Measurements from ENCODE around the gene PLG. TPM values are rescaled to one million over a fixed set of nuclear protein-coding genes. Genes with fewer than 3 reads are reported as not detected.
"Not testable (repeated sequence)": the region's sequence is repeated elsewhere in the genome, so short reads cannot be mapped to it uniquely, and the experiment has no call there.

PLG gene
- total RNA-seq, 2 donors from 2014 or later: 0.17 TPM; not detected in 1

DNA sequence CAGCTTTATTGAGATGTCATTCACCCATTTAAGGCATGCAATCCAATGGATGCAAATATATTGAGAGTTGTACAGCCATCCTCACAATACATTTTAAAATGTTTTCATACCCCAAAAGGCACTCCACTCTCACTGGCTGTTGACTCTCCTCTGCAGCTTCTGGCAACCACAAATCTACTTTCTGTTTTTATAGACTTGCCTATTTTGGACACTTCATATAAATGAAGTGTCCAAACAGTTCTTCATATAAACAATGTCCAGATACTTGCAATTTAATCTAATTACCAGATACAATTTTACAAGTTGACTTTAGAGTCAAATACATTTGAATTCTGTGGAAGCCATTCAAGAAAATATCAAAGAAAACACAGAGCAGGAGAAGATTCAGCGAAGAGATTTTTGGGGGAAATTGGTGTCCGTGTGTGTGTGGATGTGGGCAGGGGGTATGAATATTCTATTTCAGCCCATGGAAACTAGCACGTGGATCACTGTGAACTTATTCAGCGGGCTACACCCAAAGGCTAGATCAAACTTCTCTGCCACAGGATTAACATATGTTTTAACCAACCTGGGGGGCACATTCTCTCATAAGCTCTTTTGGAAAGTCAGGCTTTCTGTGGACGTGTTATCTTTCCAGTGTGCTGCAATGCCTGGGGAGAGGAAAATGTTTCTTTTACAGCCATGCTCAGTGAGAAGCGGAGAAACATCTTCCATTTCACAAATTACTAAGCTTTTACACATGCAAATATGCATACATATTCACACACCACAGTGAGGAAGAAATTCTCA is 73.9 kb downstream of the PLG start:
- 53% methylated on average over 6 of the region's 6 CpGs for WGBS
- Histone ChIP-seq H3K4me1 (replicated peaks) (no peaks in the 10 kb centered on the region), H3K27me3 (replicated peaks; ENCODE audit: insufficient read depth) (no peaks in the 10 kb centered on the region), H3K9me3 (no peaks in the 10 kb centered on the region), H3K36me3 (no peaks in the 10 kb centered on the region), H3K4me3 (no peak overlapping the region), H3K27ac (no peak overlapping the region)
- intact Hi-C loops (cut with DNase I): no loop called here
- TF ChIP-seq POLR2A (IDR thresholded peaks at IDR 0.05) (no peak), POLR2AphosphoS5 (IDR thresholded peaks at IDR 0.05) (no peak)
- TF ChIP-seq, protein P1, sequence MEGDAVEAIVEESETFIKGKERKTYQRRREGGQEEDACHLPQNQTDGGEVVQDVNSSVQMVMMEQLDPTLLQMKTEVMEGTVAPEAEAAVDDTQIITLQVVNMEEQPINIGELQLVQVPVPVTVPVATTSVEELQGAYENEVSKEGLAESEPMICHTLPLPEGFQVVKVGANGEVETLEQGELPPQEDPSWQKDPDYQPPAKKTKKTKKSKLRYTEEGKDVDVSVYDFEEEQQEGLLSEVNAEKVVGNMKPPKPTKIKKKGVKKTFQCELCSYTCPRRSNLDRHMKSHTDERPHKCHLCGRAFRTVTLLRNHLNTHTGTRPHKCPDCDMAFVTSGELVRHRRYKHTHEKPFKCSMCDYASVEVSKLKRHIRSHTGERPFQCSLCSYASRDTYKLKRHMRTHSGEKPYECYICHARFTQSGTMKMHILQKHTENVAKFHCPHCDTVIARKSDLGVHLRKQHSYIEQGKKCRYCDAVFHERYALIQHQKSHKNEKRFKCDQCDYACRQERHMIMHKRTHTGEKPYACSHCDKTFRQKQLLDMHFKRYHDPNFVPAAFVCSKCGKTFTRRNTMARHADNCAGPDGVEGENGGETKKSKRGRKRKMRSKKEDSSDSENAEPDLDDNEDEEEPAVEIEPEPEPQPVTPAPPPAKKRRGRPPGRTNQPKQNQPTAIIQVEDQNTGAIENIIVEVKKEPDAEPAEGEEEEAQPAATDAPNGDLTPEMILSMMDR (IDR thresholded peaks at IDR 0.05): no peak
- no peak for DNase-seq (ENCODE audit: low spot score)

DNA sequence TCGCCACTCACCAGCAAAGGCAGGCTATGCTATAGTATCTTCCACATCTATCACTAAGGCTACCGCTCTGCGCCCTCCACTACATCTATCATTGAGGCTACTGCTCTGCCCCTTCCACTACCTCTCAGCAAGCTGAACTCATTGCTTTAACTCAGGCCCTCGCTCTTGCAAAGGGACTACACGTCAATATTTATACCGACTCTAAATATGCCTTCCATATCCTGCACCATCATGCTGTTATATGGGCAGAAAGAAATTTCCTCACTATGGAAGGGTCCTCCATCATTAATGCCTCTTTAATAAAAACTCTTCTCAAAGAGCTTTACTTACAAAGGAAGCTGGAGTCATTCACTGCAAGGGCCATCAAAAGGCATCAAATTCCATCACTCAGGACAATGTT is 77.1 kb downstream of the PLG start:
- 98% methylated on average over 6 of the region's 6 CpGs for WGBS
- intact Hi-C loops (cut with DNase I): not testable (repeated sequence)

DNA sequence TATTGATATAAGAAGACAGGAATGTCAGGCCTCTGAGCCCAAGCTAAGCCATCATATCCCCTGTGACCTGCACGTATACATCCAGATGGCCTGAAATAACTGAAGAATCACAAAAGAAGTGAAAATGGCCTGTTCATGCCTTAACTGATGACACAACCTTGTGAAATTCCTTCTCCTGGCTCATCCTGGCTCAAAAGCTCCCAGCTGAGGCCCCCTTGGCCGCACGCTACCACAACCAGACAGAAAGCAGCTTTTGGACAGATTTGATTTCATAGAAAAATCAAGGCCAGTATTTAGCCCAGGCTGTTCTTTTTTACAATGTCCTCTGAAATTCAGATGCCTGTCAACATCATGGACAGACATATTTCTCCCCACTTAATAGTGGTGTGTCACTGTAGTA is 78.6 kb downstream of the PLG start:
- DNase-seq (ENCODE audit: low spot score); H3K36me3 ChIP-seq; H3K4me1 ChIP-seq (replicated peaks); H3K27me3 ChIP-seq (replicated peaks; ENCODE audit: insufficient read depth); H3K9me3 ChIP-seq; H3K4me3 ChIP-seq; intact Hi-C loops (cut with DNase I); H3K27ac ChIP-seq: not testable (repeated sequence)
- WGBS: 94% methylated on average over 3 of the region's 3 CpGs

More for the DNA sequence above, 77.1 kb downstream of the PLG start:
- not testable (repeated sequence) for H3K4me1 ChIP-seq (replicated peaks); H3K27ac ChIP-seq; DNase-seq (ENCODE audit: low spot score); H3K27me3 ChIP-seq (replicated peaks; ENCODE audit: insufficient read depth); H3K4me3 ChIP-seq; H3K36me3 ChIP-seq; H3K9me3 ChIP-seq

GRCh38 chr6:160781298-160781697 is 79.3 kb downstream of the PLG start:
- Histone ChIP-seq H3K9me3 (no peaks in the 10 kb centered on the region), H3K4me1 (replicated peaks) (no peaks in the 10 kb centered on the region), H3K27me3 (replicated peaks; ENCODE audit: insufficient read depth) (no peaks in the 10 kb centered on the region), H3K36me3 (no peaks in the 10 kb centered on the region), H3K4me3 (no peak overlapping the region), H3K27ac (no peak overlapping the region)
- intact Hi-C loops (cut with DNase I): no loop called here
- WGBS: 92% methylated on average over 4 of the region's 4 CpGs
- DNase-seq (ENCODE audit: low spot score): no peak
- TF ChIP-seq, protein P1 (IDR thresholded peaks at IDR 0.05): no peak
- no peak for TF ChIP-seq POLR2A (IDR thresholded peaks at IDR 0.05)
- no peak for TF ChIP-seq POLR2AphosphoS5 (IDR thresholded peaks at IDR 0.05)

GRCh38 chr6:160782228-160782627 is 80.2 kb downstream of the PLG start:
- Histone ChIP-seq H3K4me1 (replicated peaks) (no peaks in the 10 kb centered on the region), H3K27me3 (replicated peaks; ENCODE audit: insufficient read depth) (no peaks in the 10 kb centered on the region), H3K27ac (no peak overlapping the region), H3K9me3 (no peaks in the 10 kb centered on the region), H3K36me3 (no peaks in the 10 kb centered on the region), H3K4me3 (no peak overlapping the region)
- 88% methylated on average over 1 of the region's 1 CpG for WGBS
- no peak for DNase-seq (ENCODE audit: low spot score)
- TF ChIP-seq, protein P1 (IDR thresholded peaks at IDR 0.05): no peak
- TF ChIP-seq POLR2AphosphoS5 (IDR thresholded peaks at IDR 0.05) (no peak), POLR2A (IDR thresholded peaks at IDR 0.05) (no peak)
- intact Hi-C loops (cut with DNase I): no loop called here

DNA sequence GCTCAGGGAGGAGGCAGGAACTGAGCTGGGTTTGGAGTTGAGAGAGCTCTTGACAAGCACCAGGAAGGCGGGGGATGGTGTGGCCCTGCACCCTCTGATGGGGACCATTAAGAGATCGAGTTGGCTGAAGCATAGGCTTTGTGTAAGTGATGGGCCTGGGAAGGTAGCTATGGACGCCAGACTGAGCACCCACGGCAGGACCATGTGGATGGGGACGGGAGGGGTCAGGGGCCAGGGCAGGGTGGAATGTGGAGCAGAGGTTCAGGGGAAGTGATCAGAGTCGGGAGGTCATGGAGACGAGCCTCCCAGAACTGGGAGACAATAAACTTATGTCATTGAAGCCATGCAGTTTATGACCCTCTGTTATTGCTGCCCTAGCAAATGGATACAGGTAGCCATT is 81.7 kb downstream of the PLG start:
- Histone ChIP-seq H3K9me3 (no peaks in the 10 kb centered on the region), H3K27ac (no peak overlapping the region), H3K27me3 (replicated peaks; ENCODE audit: insufficient read depth) (no peaks in the 10 kb centered on the region), H3K36me3 (no peaks in the 10 kb centered on the region), H3K4me1 (replicated peaks) (no peaks in the 10 kb centered on the region), H3K4me3 (no peak overlapping the region)
- intact Hi-C loops (cut with DNase I): no loop called here
- 77% methylated on average over 7 of the region's 7 CpGs for WGBS
- TF ChIP-seq, protein P1 (IDR thresholded peaks at IDR 0.05): no peak
- TF ChIP-seq POLR2AphosphoS5 (IDR thresholded peaks at IDR 0.05) (no peak), POLR2A (IDR thresholded peaks at IDR 0.05) (no peak)
- no peak for DNase-seq (ENCODE audit: low spot score)

All from prostate gland (tissue), 2 donors.